ENCODE data around the gene HPCAL1. TPM values are rescaled to one million over a fixed set of nuclear protein-coding genes. Genes with fewer than 3 reads are reported as not detected.
A peak's percentile ranks its signal among the peaks of the same experiment; 100 is the strongest.

The HPCAL1 gene
- total RNA-seq, 2 donors from 2014 or later = 21.6 to 26.0 TPM

GRCh38 chr2:10312437-10312957, 9.8 kb downstream of the HPCAL1 start:
- intact Hi-C loops (cut with DNase I) = no loop called here
- no peak for DNase-seq (ENCODE audit: low spot score)

GRCh38 chr2:10316336-10316735, 13.6 kb downstream of the HPCAL1 start:
- intact Hi-C loops (cut with DNase I) = no loop called here
- no peak for DNase-seq (ENCODE audit: low spot score)

GRCh38 chr2:10316860-10317259, 14.2 kb downstream of the HPCAL1 start:
- DNase-seq (ENCODE audit: low spot score) = no peak
- intact Hi-C loops (cut with DNase I) = no loop called here

- no peak for DNase-seq (ENCODE audit: low spot score)
- intact Hi-C loops (cut with DNase I) = no loop called here
Measured at GRCh38 chr2:10317646-10318045, 14.9 kb downstream of the HPCAL1 start.

GRCh38 chr2:10318345-10318744, 15.6 kb downstream of the HPCAL1 start:
- DNase-seq (ENCODE audit: low spot score) = no peak
- intact Hi-C loops (cut with DNase I) = no loop called here

GRCh38 chr2:10319892-10320574, 17.3 kb downstream of the HPCAL1 start:
- intact Hi-C loops (cut with DNase I) = no loop called here

GRCh38 chr2:10320575-10320931, 17.8 kb downstream of the HPCAL1 start:
- intact Hi-C loops (cut with DNase I) = no loop called here
- DNase-seq (ENCODE audit: low spot score) = no peak

More at GRCh38 chr2:10319892-10320574, 17.3 kb downstream of the HPCAL1 start:
- peak; percentile 37 for DNase-seq (ENCODE audit: low spot score)

- DNase-seq (ENCODE audit: low spot score) = peak; percentile 24
- intact Hi-C loops (cut with DNase I) = no loop called here
Measured at GRCh38 chr2:10320933-10321332, 18.2 kb downstream of the HPCAL1 start.

GRCh38 chr2:10321622-10322021, 18.9 kb downstream of the HPCAL1 start:
- intact Hi-C loops (cut with DNase I) = no loop called here
- DNase-seq (ENCODE audit: low spot score) = no peak

- no peak for DNase-seq (ENCODE audit: low spot score)
- intact Hi-C loops (cut with DNase I) = no loop called here
Measured at GRCh38 chr2:10322481-10322880, 19.8 kb downstream of the HPCAL1 start.

- intact Hi-C loops (cut with DNase I) = no loop called here
- DNase-seq (ENCODE audit: low spot score) = no peak
Measured at GRCh38 chr2:10322973-10323372, 20.3 kb downstream of the HPCAL1 start.

- DNase-seq (ENCODE audit: low spot score) = no peak
- intact Hi-C loops (cut with DNase I) = no loop called here
Measured at GRCh38 chr2:10323535-10323934, 20.8 kb downstream of the HPCAL1 start.

- intact Hi-C loops (cut with DNase I) = no loop called here
- no peak for DNase-seq (ENCODE audit: low spot score)
Measured at GRCh38 chr2:10324095-10324832, 21.6 kb downstream of the HPCAL1 start.

GRCh38 chr2:10325278-10326145, 22.8 kb downstream of the HPCAL1 start:
- DNase-seq (ENCODE audit: low spot score) = peak; percentile 64
- intact Hi-C loops (cut with DNase I) = no loop called here

GRCh38 chr2:10326151-10326616, 23.5 kb downstream of the HPCAL1 start:
- intact Hi-C loops (cut with DNase I) = no loop called here
- DNase-seq (ENCODE audit: low spot score) = no peak

- intact Hi-C loops (cut with DNase I) = no loop called here
- no peak for DNase-seq (ENCODE audit: low spot score)
Measured at GRCh38 chr2:10326707-10327594, 24.2 kb downstream of the HPCAL1 start.

- no peak for DNase-seq (ENCODE audit: low spot score)
- intact Hi-C loops (cut with DNase I) = no loop called here
Measured at GRCh38 chr2:10327896-10328669, 25.4 kb downstream of the HPCAL1 start.

Measured in posterior vena cava (tissue), 2 donors.